Keratinocyte (primary cell): ENCODE results near the gene LRRC4C.

ENCODE experiments used
- EZH2 ChIP-seq: IDR thresholded peaks from one replicate; pipeline ENCODE4 v1.6.1; 2012; ENCODE audit warnings: inconsistent platforms, mild to moderate bottlenecking, low read length, moderate library complexity
- TF ChIP-seq, protein P1 (sequence below), 3 experiments: IDR thresholded peaks in 1 of 3; conservative IDR thresholded peaks in 1 of 3; optimal IDR thresholded peaks in 1 of 3; 2 replicates in 2 of 3; 3 replicates in 1 of 3; pipeline versions ENCODE3 to v1.5.1; 2011; ENCODE audit warnings: low read length in 3 of 3, mild to moderate bottlenecking in 3 of 3, moderate library complexity in 2 of 3, control low read depth in 1 of 3, inconsistent platforms in 1 of 3; ENCODE audit not compliant: insufficient read depth in 2 of 3; ENCODE audit errors: extremely low read depth in 1 of 3

DNA sequence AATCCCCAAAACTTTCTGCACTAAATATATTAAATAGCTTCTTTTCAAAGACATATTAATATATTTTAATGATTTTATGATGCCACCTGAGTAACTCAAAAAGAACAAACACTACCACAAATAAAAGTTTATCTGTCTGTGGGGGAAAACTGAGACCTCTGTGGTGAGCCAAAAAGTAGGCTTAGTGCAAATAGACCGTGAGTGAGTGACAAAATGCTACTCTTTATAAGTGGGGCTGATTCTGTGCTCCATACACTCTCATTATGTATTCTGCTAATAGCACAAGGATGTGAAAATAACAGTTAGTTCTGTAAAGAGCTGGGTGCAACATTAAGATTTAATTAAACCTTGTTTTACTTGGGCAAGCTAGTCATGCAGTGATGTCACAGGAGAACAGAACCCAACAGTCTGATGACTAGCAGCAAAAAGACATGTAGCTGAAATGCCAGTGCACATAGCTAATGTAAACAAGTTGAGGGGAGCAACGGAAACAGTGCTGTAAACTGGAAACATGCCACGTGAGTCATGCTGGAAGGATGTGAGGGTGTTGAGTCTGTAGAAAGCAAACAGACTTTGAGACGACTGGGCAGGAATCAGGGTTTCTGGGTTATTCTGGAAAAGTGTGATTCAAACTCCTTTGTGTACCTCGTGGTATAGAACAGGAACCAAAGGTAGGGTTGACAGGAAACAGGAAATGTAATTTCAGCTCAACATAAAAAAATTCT lies 1130.4 kb downstream of the LRRC4C start:
- TF ChIP-seq, protein P1, sequence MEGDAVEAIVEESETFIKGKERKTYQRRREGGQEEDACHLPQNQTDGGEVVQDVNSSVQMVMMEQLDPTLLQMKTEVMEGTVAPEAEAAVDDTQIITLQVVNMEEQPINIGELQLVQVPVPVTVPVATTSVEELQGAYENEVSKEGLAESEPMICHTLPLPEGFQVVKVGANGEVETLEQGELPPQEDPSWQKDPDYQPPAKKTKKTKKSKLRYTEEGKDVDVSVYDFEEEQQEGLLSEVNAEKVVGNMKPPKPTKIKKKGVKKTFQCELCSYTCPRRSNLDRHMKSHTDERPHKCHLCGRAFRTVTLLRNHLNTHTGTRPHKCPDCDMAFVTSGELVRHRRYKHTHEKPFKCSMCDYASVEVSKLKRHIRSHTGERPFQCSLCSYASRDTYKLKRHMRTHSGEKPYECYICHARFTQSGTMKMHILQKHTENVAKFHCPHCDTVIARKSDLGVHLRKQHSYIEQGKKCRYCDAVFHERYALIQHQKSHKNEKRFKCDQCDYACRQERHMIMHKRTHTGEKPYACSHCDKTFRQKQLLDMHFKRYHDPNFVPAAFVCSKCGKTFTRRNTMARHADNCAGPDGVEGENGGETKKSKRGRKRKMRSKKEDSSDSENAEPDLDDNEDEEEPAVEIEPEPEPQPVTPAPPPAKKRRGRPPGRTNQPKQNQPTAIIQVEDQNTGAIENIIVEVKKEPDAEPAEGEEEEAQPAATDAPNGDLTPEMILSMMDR (optimal IDR thresholded peaks at IDR 0.05 in 1 of 3, IDR thresholded peaks at IDR 0.05 in 1 of 3, conservative IDR thresholded peaks at IDR 0.05 in 1 of 3; ENCODE audit: extremely low read depth in 1 of 3, insufficient read depth in 2 of 3, low read length in 3 of 3), result no peak
- no peak for TF ChIP-seq EZH2
